Right kidney (tissue), 1 donor: Measurements from ENCODE around the gene BICDL1.
A peak's percentile ranks its signal among the peaks of the same experiment; 100 is the strongest.

Experiments
- DNase-seq: peaks from one replicate; pipeline ENCODE4 v3.0.0-alpha.2; 2016

The BICDL1 gene

DNA sequence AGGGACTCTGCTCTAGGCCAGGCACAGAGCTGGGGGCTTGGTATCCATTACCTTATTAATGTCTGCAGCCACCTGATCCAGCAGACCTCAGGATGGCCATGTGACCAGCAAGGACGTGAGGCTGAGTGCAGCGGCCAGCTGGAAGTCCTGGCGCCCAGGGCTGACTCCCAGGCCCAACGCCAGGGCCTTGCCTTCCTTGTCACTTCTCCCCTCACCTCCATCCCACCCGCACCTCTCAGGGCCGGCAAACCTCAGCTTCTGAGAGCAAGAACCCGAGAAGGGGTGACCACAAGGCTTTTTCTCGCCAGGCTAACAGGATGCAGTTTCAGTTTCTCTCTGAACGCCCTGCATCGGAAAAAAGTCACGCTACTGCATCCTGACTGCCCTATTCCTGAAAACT lies 112.1 kb downstream of the BICDL1 start:
- DNase-seq, result peak; percentile 26

DNA sequence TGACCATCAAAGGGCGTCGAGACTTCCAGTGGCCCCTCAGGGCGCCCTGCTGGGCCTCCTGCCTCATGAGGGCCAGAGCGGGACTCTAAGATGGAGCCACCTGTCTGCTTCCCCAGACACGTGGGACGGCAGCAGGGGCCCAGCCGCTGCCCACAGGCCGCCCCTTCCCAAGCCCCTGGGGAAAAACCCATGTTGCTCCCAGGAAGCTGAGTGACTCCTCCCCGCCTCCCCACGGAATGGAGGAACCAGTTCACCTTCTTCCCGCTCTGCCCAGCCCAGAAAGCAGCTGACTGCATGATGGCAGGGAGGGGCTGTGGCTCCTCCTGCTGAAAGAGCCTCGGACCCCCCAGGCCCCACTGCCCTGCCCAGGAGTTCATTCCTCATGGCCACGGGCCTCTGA lies 112.6 kb downstream of the BICDL1 start:
- no peak for DNase-seq

DNA sequence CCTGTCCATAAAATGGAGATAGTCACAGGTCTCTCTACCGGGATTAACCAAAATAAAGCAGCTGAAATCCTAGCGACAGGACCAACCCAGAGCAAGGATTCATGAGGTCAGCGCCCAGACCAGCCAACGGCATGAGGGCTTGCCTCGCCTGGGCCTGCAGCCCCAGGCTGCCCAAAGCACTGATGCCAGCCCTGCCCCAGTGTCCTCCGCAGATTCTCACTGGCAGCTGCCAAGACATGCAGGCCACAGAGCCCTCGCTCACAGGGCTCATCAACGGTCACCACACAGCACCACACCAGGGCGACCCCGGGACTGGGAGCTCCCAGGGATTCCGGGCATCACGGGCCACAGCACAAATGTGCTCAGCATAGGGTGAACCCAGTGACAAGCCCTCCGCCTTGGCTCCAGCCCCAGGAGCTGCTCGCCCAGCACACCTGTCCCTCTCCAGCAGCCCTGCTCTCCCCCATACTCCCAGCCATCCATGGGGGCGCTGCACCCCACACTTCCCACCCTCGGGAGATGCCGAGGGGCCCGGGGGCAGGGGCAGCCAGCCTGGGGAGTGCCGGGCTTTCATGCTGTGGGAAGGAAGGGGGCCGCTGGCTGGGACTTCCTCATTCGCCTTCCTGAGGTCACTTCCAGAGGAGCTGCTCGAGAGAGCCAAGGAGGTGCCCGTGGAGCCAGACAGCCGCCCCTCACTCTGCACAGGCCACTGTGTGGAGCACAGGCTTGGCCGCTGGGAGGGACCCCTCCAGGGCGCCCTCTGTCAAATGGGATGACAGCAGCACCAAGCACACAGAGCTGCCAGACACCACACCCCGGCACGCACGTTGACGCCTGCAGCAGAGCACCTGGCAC lies 113.4 kb downstream of the BICDL1 start:
- no peak for DNase-seq

DNA sequence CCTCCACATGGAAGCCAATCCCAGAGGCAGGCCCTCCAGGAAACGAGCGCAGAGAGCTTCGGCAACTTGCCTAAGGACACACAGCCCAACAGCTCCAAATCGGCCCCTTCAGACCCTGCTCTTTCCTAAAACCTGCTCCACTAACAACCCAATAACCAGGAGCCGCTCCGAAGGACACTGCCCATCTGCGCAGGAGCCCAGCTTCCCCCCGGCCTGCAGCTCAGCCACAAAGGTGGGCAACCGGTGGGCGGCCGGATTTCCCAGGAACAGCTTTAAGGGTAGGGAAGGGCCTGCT lies 114.0 kb downstream of the BICDL1 start:
- DNase-seq, result no peak

DNA sequence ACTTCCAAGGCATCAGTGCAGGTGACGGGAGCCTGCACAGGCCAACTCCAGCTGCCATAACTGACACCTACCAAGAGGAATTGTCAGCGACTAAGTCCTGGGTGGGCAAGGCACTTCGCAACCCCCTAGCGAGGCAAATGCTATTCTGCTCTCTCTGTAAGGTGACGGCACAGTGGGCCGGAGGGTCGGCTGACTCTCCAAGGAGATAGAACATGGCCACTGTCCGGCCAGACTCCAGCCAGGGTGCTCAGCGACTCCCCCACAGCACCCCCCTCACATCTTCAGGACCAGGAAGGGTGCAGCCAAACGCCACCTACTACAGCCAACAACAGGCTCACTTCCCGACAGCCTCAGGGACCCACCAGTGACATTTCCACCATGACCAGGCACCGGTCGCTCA lies 114.3 kb downstream of the BICDL1 start:
- no peak for DNase-seq

DNA sequence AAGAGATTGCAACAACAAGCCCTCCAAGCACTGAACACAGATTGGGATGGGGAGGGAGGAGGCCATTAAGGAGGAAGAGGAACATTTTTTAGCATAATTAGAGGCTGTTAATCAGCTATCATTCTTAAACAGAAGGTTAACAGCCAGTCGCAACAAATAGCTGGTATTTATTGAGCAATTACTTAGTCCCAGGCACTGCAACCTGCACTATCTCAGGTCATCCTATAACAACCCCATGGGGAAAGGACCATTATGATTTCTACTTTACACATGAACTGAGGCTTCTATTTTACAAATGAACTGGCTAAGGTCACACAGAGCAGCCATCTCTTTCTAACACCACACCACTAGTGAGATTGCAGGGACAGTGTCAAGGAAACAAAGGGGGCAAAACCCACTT lies 117.1 kb downstream of the BICDL1 start:
- DNase-seq, result no peak

DNA sequence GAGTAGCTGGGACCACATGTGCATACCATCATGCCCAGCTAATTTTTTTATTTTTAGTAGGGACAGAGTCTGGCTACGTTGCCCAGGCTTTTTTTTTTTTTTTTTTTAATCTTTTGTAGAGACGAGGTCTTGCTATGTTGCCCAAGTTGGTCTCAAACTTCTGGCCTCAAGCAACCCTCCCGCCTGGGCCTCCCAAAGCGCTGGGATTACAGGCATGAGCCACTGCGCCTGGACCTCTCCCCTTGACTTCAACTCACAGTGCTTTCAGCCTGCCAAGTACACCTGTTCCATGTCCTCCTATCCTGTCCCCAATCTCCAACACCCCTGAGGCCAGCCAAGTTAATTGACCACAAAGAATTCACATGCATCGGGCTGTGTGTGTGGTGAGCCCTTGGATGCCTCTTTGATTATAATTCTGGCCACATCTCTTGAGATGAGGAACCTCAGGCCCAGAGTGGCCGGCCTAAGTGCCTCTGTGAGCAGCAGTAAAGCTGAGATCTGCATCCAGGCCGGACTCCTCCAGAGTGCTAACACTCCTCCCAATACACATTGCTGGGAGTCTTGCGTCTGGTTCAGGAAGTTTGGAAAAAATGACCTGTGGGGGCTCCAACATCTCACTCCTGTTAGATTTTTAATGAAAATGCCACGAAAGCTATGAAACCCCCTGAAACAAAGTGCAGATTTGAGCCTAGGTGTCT lies 120.7 kb downstream of the BICDL1 start:
- DNase-seq, result no peak

DNA sequence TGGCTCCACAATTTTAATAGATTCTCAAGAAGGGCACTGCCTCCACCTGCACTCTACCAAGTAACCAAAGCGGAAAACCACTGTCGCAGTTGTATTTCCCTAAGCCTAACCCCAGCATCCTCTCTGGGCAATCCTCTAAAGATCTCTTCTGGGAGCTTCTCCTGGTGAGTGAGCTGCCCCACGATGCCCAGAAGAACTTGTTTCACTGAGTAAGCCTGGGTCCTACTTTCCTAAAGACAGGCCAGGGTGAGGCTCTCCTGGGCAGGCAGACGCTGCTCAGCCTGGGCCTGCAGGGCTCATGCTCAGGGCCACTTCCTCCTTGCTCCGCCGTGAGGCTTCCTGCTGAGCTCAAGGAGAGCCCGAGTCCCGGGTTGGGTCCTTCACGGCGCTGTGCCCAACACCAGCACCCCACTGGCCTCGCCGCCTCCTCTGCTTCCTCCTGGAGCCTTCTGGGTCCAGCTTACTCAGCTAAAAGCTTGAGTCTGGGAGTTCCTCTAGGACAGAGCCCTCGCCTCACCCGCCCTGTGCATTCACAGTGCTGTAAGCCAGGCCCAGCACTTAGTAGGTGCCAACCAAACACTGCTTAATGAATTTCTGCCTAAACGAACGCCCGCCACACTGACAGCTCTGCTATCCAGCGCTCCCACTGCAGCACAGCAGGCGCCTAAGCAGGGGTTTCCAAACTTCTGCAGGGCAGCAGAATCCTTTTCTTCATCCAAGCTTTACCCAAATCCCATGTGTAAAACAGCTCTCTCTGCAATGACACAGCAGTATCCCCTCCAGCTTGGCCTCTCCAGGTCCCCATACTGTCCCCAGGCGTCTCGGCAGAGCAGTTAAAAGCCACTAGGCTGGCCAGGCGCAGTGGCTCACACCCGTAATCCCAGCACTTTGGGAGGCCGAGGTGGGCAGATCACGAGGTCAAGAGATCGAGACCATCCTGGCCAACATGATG lies 121.8 kb downstream of the BICDL1 start:
- DNase-seq, result no peak

DNA sequence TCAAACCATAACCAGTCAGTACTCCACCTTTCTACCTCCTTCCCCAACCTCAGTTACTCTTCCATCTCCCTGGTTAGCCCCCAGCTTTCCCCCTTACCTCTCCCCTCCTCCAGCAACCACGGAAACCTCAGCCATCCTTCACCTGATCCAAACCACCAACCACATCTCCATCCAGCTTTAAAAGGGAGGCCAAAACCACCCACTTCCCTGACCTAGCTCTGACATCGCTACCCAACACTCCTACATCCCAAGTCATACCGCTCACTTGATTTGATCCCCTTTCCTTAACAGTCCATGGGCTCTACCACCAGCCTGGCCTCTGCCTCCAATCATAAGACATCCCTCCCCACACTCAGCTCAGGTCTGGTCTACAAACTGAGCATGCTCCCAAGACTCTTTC lies 126.0 kb downstream of the BICDL1 start:
- DNase-seq, result no peak

DNA sequence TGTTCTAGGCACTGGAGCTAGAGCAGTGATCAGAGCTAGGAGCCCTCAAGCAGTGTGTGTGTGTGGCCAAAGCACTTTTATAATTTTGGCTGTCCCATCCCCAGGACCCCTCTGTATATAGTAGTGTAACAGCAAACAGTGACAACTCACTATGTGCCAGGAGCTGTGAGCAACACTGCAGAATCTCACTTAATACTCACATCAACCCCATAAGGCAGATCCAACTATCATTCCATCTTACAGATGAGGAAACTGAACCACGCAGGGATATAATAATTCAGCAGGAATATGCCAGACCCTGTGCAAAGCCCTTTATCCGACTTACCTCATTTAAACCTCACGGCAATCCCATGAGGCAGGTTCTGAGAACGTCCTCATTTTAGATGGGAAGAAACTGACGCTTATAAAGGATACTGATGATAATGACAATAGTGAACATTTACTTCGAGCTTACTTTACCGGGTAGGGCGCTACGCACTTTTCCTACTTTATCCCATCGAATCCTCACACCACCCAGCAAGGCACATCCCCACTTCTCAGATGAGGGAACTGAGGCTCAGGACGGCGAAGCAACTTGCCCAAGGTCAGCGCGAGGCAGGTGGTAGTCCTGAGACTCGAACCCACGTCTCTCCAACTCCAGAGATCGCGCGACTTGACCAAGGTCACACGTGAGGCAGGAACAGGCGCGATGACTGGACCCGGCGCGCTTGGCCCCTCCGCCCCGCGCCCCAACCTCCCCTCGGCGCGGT lies 126.8 kb downstream of the BICDL1 start:
- no peak for DNase-seq

DNA sequence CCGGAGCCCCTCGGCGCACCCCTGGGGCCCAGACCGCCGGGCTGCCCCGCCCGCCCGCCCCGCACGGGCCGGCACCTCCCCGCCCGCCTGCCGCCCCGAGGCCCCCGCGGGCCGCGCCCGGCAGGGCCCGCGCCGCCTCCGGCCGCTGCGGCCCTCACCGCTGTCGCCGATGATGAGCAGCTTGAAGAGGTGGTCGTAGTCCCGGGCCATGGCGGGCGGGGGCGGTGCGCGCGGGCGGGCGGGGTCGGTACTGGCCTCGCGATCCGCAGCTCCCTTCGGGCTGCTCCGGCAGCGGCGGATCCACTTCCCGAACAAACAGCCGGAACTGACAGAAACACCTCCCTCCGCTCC lies 127.4 kb downstream of the BICDL1 start, which contains the start of gene RAB35:
RAB35 (minus strand) TSS at position 313 of the 351 bp plus-strand sequence; CDS start at position 210, 103 bp downstream.
- no peak for DNase-seq

DNA sequence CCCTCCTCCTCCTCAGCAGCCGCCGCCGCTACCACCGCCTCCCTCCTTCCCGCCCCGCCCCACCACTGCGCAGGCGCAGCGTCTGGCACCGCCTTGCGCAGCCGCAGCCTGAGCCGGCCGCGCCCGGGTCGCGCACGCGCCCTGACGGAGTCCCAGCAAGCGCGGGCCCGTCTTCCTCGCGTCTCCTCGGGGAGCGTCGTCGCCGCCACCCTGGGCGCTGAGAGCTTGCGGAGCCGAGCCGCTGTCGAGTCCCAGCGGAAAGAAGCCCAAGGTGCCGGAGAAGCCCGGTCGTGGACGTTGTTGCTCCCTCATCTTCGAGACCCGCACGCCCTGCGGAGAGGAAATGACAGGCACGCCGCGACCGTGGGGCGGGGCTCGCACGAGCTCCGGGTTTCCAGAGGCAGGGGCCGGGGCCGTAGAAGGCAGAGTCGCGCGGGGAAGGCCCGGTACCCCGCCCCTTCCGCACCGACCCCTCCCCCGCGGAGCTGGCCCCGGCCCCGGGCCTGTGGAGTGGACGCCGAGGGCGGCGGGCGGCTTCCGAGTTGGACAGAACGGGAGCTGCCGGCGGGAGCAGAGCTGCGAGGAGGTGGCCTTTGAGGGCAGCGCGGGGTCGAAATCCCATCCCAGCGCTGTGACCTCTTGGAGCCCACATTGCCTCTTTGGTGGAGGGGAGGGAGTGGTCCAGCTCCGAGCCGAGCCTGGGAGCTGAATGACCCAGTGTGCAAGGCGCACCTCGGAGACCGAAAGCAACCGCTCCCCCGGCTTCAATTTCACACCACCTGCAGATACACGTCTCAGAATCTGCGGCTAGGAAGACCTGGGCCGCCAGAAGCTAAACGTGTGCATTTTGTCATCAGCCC lies 128.0 kb downstream of the BICDL1 start:
- DNase-seq, result peak; percentile 98

DNA sequence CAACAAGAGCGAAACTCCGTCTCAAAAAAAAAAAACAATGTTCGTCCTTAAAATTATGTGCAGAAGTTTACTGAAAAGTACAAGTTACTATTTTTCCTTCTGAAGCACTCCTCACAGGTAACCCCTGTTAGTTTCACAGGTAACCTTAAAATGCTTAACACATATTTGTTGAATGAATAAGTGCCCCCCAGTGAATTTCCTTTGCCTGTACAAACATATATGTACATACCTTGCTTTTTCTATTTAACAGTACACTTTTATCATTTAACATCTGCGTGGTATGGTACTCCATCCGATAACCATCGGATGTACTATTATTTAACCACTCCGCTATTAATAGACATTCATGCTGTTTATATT lies 128.9 kb downstream of the BICDL1 start:
- no peak for DNase-seq

DNA sequence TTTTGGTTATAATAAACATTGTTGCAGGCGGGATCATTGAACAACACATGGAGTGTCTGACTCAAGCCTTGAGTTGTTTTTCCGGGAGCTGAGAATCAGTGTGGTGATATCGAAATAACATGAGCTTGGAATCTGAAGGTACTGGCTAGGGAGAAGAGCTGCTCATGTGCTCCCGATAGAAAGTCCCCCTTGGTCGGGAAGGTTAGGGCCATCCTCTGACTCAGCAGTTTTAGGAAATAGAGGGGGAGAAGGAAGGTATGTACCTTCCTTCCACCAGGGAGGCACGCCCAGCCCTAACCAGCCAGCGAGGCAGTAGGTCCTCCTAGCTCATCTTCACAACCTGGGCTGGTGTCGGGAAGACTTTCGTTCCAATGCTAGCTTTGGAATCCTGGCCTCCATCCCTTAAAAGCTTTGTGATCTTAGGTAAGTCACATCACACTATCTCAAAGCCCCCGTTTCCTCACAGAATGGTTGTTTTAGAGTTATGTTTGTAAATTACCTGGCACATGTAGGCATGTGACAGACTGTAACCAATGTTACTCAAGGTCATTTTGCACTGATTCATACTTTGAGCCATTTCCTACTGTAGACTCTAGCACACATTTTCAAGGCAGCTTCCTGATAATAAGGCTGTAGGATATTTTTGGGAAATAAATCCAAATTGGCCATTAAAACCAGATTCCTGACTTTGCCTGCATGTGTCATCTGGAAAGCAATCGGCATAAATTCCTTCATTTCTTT lies 129.5 kb downstream of the BICDL1 start:
- no peak for DNase-seq

DNA sequence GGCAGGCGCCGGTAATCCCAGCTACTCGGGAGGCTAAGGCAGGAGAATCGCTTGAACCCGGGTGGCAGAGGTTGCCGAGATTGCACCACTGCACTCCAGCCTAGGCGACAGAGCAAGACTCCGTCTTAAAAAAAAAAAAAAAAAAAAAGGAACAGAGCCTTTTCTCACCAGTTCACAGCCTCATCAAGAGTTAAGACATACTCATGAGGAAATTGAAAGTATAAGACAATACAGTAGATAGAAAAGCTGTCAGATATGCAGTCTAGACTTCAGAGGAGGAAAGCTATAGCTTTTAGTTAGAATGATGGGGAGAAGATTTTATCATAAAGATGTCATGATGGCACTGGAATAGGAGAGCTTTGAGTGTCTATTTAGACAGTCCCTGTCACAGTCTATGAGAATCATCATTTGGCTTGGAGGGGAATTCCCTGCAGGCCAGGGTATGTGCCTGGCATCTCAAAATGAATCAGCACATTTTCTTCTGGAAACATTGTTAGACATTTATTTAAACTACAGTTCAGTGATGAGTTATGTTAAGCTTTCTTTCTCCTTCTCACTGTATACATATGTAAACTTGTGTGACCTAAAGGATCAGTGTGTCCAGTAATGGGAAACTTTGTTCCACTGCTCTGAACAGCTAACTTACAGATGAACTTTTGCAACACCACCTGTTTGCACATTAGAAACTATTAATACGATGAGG lies 130.4 kb downstream of the BICDL1 start:
- no peak for DNase-seq

DNA sequence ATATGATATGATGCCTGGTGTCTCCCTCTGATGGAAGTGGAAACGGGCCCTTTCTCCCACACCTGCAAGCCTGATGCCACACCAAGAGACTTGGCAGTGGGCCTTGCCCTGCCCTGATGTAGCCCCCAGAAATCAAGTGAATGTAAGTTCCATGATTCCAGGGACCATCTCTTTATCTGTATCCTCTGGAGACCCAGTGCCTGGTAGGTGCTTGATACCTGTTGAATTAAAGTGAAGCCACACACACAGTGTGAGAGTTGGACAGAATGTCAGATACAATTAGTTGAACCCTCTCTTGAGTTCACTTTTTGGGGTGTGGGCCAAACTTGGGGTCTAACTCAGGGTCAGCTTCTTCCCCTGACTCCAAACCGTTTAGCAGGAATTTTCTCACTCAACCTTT lies 132.3 kb downstream of the BICDL1 start:
- no peak for DNase-seq

DNA sequence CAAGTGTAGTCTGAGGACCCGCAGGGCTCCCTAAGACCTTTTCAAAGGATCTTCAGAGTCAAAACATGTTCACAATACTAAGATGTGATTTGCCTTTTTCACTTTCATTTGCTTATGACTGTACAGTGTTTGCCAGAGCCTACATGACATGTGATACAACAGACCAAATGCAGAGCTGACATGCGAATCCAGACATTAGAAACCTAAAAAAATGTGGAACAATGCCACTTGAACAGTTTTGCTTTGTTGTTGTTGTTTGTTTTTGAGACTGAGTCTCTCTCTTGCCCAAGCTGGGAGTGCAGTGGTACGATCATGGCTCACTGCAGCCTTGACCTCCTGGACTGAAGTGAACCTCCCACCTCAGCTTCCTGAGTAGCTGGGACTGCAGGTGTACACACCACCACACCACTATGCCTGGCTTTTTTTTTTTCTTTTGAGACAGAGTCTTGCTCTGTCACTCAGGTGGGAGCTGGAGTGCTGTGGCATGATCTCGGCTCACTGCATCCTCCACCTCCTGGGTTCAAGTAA lies 132.8 kb downstream of the BICDL1 start:
- no peak for DNase-seq

DNA sequence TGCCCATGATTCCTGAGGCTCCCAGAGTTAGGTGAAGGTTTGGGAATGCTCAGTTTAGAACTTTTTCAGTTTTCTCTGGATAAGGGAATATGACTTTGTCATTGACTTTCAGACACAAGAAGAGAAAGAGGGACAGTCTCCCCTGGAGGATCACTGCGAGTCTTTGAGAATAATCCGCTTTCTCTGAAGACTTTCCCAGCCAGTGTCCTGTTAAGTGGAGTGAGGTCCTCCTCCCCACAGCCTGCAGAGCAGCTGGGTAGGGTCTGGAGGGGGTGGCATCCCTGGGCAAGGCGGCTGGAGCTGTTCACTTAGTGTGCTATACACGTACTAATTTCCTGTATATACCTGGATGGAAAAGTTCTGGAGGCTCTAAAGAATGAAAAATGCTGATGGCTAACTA lies 136.0 kb downstream of the BICDL1 start:
- no peak for DNase-seq

DNA sequence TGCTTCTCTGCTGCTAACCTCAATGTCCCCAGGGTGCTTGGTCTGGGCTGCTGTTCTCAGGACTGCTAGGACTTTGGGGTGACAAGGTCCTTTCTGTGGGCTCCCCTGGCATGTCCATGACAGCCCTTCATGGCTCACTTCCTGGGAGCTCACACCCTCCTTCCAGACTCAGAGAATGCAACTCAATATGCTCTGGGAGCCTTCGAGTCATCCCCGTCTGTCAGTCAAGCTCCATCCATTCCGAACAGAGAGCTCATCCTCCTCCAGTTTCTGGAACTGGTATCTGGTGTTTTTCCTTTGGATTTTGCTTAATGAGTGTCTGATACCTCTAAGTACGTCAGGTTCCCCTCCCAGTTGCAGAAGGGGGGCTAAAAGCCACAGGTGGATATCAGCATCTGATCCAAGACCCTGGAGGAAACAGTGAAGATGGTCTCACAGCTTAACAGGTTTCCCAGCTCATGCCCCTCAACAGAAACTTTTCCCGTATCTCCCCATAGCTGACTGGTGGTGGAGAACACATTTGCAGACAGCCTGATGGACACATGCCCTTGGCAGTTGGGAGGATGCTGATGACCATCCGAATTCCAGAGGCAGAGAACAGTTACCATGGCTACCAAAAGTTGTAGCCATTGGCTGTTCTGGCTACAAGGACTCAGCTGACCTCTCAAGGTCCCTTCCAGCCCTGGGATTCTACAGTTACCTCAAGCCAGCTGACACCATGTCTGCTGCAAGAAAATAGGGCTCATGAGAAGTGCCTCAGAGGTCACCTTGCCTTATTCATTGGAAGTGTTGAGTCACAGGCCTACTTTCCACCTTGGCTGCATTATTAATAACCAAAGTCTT lies 137.0 kb downstream of the BICDL1 start:
- no peak for DNase-seq
